GM21381 (cell line): ENCODE data around the gene MIEN1.
"Not testable (repeated sequence)": the region's sequence is repeated elsewhere in the genome, so short reads cannot be mapped to it uniquely, and the experiment has no call there.

ENCODE experiments used
- ATAC-seq: cut with Tn5 transposase; IDR thresholded peaks from one replicate; pipeline ENCODE4 v1.9.1; 2021; ENCODE audit warnings: mild to moderate bottlenecking, moderate library complexity; ENCODE audit not compliant: unreplicated experiment

The MIEN1 gene

DNA sequence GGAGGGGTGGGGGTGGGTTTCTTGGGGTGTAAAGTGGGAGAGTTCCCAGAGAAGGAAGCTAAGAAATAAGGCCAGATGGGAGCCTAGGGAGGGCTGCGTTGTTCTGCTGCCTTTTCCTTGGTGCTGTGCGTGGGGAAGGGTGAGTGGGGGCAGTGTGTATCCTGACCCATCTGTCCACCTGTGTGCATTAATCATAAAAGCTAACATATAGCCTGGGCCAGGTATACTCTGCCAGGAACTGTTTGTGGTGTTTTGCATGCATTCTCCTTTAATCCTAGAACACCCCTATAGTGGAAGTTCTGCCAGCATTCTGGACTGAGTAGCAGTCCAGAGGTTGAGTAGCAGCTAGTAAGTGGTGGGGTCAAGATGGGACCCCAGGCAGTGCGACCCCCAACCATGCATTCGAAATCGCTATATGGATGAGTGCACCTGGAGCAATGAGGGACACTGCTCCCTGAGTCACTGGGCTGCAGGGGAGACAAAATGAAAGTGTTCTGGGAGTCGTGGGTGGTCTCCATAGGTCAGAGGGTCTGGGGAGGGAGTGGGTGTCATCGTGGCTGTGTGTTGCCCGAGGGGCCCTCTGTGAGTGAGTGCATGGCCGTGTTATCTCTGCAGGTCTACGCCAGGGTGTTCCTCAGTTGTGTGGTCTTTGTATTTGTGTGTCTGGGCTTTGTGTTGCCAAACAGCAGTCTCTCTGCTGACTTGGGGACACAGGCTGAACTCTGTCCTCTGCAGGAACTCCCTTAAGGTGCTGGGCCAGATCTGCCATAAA, 29.1 kb downstream of the MIEN1 start:
- ATAC-seq: no peak

DNA sequence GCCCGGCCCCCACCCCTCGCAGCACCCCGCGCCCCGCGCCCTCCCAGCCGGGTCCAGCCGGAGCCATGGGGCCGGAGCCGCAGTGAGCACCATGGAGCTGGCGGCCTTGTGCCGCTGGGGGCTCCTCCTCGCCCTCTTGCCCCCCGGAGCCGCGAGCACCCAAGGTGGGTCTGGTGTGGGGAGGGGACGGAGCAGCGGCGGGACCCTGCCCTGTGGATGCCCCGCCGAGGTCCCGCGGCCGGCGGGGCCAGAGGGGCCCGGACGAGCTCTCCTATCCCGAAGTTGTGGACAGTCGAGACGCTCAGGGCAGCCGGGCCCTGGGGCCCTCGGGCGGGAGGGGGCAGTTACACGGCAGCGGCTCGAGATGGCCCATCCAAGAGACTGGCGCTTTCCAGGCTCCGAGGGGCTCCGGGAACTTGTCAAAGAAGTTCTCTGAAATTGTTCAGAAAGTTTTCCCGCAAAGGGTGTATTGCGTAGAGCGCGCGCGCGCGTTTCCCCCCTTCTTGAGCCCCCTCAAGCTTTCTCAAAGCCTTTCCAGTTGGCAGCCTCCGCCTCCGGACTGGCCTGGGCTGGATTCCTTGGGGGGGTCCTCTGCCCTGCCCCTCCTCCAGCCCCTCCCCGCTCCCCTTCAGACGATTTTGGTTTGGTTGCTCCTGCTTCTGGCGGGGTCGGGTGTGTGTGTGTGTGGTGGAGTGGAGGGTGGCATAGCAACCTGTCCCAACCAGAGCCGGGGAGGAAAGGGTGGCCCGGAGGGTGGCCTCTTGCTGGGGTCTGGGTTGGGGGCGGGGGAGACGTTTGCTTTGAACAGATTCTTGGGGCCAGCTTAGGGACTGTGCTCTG, 30.0 kb downstream of the MIEN1 start:
- ATAC-seq: no peak

- no peak for ATAC-seq
Measured at GRCh38 chr17:39699818-39700147, 30.5 kb downstream of the MIEN1 start, which contains the start of gene ERBB2. Gene ERBB2 (plus strand): TSS chr17:39700064. CDS start chr17:39700239, 175 bp downstream.

- ATAC-seq: not testable (repeated sequence)
Measured at GRCh38 chr17:39699157-39699817, 31.0 kb downstream of the MIEN1 start.

- ATAC-seq: no peak
Measured at GRCh38 chr17:39697961-39698360, 32.4 kb downstream of the MIEN1 start.

GRCh38 chr17:39696731-39697130, 33.6 kb downstream of the MIEN1 start:
- ATAC-seq: no peak

DNA sequence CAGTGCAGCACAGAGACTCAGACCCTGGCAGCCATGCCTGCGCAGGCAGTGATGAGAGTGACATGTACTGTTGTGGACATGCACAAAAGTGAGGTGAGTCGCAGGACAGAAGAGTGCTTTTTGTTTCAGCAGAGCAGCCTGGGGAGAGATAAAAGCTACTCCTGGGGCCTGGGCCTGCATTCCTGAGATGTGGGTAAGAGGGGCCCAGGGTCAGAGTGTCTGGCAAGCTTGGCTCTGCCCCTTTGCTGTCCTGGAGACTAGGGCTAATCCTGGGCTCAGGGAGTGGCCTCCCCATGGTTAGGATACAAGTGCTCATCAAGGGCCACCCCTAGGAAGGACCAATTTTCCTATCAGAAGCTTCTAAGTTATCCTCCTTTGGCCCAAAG, 35.2 kb downstream of the MIEN1 start:
- no peak for ATAC-seq

- ATAC-seq: no peak
Measured at GRCh38 chr17:39694593-39694992, 35.7 kb downstream of the MIEN1 start.

DNA sequence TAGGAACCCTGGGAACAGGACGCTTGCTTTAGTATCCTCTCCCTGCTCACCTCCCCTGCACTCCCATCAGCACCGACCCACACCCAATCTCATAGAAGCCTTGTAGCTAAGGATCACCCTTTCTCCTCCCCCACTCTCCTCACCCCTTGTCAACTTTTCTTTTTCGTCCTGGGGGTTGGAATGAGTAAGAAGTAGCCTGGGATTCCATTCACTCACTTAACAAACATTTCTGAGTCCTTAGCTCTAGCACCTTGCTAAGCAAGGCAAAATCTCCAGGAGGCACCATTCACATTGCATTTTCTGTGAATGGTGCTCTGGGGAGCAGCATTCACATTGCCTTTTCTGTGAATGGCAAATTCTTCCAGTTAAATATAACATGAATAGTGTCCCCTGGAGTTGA, 41.4 kb downstream of the MIEN1 start:
- no peak for ATAC-seq

GRCh38 chr17:39688475-39688835, 41.9 kb downstream of the MIEN1 start:
- ATAC-seq: no peak

- peak; percentile 81 for ATAC-seq
Measured at GRCh38 chr17:39687546-39688474, 42.5 kb downstream of the MIEN1 start, which contains the start of gene PGAP3. Gene PGAP3 (minus strand): TSS chr17:39688057. CDS start chr17:39688014, 43 bp downstream.

- no peak for ATAC-seq
Measured at GRCh38 chr17:39687101-39687545, 43.2 kb downstream of the MIEN1 start.

DNA sequence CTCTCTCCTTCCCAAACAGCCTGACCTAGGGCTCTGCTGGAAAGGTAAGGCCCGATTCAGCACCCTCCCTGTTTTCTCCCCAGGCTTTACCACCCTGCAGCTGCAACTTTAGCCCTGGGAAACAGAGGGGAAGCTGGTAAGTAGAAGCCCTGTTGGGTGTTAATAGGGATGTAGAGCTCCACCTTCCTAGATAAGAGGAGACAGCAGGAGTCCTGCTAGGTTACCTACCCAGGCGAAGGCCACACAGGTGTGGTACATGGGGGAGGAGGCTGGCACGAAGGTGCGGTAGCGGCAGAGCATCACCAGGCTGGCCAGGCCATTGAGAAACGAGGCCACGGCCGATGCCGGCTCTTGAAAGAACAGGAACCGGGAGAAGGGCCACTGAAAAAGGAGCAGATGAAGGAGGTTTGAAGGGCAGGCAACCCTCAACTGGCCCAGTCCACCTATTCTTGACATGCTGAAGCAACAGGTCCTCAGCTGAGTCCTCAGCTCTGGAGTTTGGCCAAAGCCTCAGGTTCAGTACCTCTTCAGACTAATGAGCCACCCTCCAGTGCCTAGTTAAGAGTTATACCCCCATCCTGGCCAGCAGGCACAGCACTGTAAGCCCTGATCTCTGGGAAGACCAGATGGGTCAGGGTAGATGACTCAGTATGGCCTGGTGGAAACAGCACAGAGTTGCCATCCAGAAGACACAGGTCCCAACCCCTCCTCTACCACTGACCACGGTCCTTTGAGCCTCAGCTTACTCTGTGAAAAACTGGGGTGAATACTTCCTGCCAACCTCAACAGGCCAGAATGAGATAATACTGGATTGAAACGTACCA, 45.8 kb downstream of the MIEN1 start:
- no peak for ATAC-seq

- no peak for ATAC-seq
Measured at GRCh38 chr17:39683295-39683939, 46.9 kb downstream of the MIEN1 start.

DNA sequence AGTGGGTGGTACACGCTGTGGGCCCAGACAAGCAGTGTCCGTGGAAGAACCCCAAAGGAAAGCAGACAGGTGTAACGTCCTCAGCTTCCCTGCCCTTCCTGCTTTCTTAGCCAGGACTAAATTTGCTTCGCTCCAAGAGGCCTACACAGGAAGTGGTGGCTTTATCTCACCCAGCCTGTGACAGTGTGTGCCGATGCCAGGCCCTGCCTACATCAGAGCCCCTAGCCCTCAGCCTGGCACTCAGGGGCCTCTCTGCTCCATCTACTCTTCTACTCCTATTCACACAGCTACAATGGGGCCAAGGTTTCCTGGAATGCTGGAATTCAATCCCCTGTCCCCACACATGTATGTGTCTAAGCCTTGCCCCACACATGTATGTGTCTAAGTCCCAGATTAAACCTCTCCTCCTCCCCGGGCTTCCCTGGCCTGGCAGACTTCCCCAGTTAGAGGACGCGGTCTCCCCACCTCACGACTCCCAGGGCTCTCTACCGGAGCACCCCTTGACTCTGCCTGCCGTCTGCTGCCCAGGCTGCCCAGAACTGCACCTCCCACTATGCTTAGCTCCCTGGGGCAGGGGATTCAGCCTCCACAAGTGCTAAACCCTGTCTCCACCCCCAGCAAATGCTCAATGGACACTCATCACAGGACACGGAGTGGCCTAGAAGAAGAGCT, 50.7 kb downstream of the MIEN1 start:
- ATAC-seq: no peak
